ENCODE results near the gene CCDC51. TPM values are rescaled to one million over a fixed set of nuclear protein-coding genes. Genes with fewer than 3 reads are reported as not detected.

Gene CCDC51
- polyA plus RNA-seq, 1 donor (not counting 4 experiments of a cell fraction or from before 2014, with no cell fraction given): 27.9 TPM

- Histone ChIP-seq H3K9ac (ENCODE audit: control insufficient read depth, extremely low read depth, insufficient read depth, low read length) (peak overlapping the region; percentile 79), H3K79me2 (ENCODE audit: control insufficient read depth, insufficient read depth, low read length) (peaks cover 71% of the 10 kb centered on the region), H3K4me1 (ENCODE audit: control insufficient read depth, extremely low read depth, insufficient read depth, low read length) (peaks cover 64% of the 10 kb centered on the region), H3K9me3 (ENCODE audit: control insufficient read depth, low read depth, low read length) (no peaks in the 10 kb centered on the region), H3K9me1 (ENCODE audit: control insufficient read depth, extremely low read depth, insufficient read depth, low read length) (no peaks in the 10 kb centered on the region), H3K4me3 (ENCODE audit: control insufficient read depth in 2 of 3, extremely low read depth in 1 of 3, insufficient read depth in 2 of 3, low read depth in 1 of 3, low read length in 3 of 3) (peak overlapping the region; percentile 63 to 67 (median 66)), H3K27ac (ENCODE audit: control insufficient read depth, insufficient read depth, low read length) (peak overlapping the region; percentile 69), H4K20me1 (ENCODE audit: control insufficient read depth, extremely low read depth, insufficient read depth, low read length) (peaks cover 21% of the 10 kb centered on the region), H3K36me3 (ENCODE audit: control insufficient read depth in 2 of 2, extremely low read depth in 1 of 2, insufficient read depth in 2 of 2, low read length in 2 of 2) (peaks cover 19 to 26% of the 10 kb centered on the region in 2 experiments), H2AFZ (ENCODE audit: control insufficient read depth, low read length) (no peak overlapping the region), H3K4me2 (ENCODE audit: control insufficient read depth, extremely low read depth, insufficient read depth, low read depth, low read length) (peak overlapping the region; percentile 99), H3K27me3 (ENCODE audit: control insufficient read depth, extremely low read depth, insufficient read depth, low read length) (no peaks in the 10 kb centered on the region)
- TF ChIP-seq EZH2 (IDR thresholded peaks at IDR 0.05; ENCODE audit: low read length): no peak
- TF ChIP-seq CTCF (optimal IDR thresholded peaks at IDR 0.05 in 1 of 3, IDR thresholded peaks at IDR 0.05 in 1 of 3, conservative IDR thresholded peaks at IDR 0.05 in 1 of 3; ENCODE audit: extremely low read depth in 1 of 3, insufficient read depth in 2 of 3, low read length in 3 of 3): no peak
- DNase-seq (ENCODE audit: low read depth, low spot score): no peak
- dilution Hi-C loops (cut with MboI; ENCODE audit: extremely low pct_ligation_motif_present, low sequenced_read_pairs): loop anchor here (25.0 kb wide), 1 partner anchor 165 kb away; no protein-coding TSS in a partner anchor
- FAIRE-seq: peak; percentile 32
These were observed 12.8 kb downstream of the CCDC51 start for GRCh38 chr3:48426944-48427629.

GRCh38 chr3:48426401-48426909, 13.5 kb downstream of the CCDC51 start:
- Histone ChIP-seq H3K27me3 (ENCODE audit: control insufficient read depth, extremely low read depth, insufficient read depth, low read length) (no peaks in the 10 kb centered on the region), H3K9ac (ENCODE audit: control insufficient read depth, extremely low read depth, insufficient read depth, low read length) (peak overlapping the region; percentile 79), H3K36me3 (ENCODE audit: control insufficient read depth in 2 of 2, extremely low read depth in 1 of 2, insufficient read depth in 2 of 2, low read length in 2 of 2) (peaks cover 24 to 26% of the 10 kb centered on the region in 2 experiments), H3K9me1 (ENCODE audit: control insufficient read depth, extremely low read depth, insufficient read depth, low read length) (no peaks in the 10 kb centered on the region), H3K9me3 (ENCODE audit: control insufficient read depth, low read depth, low read length) (no peaks in the 10 kb centered on the region), H3K79me2 (ENCODE audit: control insufficient read depth, insufficient read depth, low read length) (peaks cover 77% of the 10 kb centered on the region), H2AFZ (ENCODE audit: control insufficient read depth, low read length) (no peak overlapping the region), H3K4me2 (ENCODE audit: control insufficient read depth, extremely low read depth, insufficient read depth, low read depth, low read length) (peak overlapping the region; percentile 99), H3K4me1 (ENCODE audit: control insufficient read depth, extremely low read depth, insufficient read depth, low read length) (peaks cover 59% of the 10 kb centered on the region), H3K27ac (ENCODE audit: control insufficient read depth, insufficient read depth, low read length) (peak overlapping the region; percentile 69), H3K4me3 (ENCODE audit: control insufficient read depth in 2 of 3, extremely low read depth in 1 of 3, insufficient read depth in 2 of 3, low read depth in 1 of 3, low read length in 3 of 3) (peak overlapping the region; percentile 0 to 66 (median 63)), H4K20me1 (ENCODE audit: control insufficient read depth, extremely low read depth, insufficient read depth, low read length) (peaks cover 21% of the 10 kb centered on the region)
- no peak for FAIRE-seq
- dilution Hi-C loops (cut with MboI; ENCODE audit: extremely low pct_ligation_motif_present, low sequenced_read_pairs): loop anchor here (25.0 kb wide), 1 partner anchor 164 kb away; no protein-coding TSS in a partner anchor
- DNase-seq (ENCODE audit: low read depth, low spot score): no peak
- TF ChIP-seq EZH2 (IDR thresholded peaks at IDR 0.05; ENCODE audit: low read length) (no peak), CTCF (optimal IDR thresholded peaks at IDR 0.05 in 1 of 3, IDR thresholded peaks at IDR 0.05 in 1 of 3, conservative IDR thresholded peaks at IDR 0.05 in 1 of 3; ENCODE audit: extremely low read depth in 1 of 3, insufficient read depth in 2 of 3, low read length in 3 of 3) (no peak)

Data from keratinocyte (primary cell).